CD4-positive, alpha-beta T cell treated with Interleukin-21 for 1 hour (primary cell): ENCODE measurements around the gene NAV1.
"Not testable (repeated sequence)": the region's sequence is repeated elsewhere in the genome, so short reads cannot be mapped to it uniquely, and the experiment has no call there.

Experiments used
- DNase-seq: peaks from one replicate; pipeline ENCODE4 v3.0.0-alpha.2; 2020

The NAV1 gene

GRCh38 chr1:201503397-201504176 is 35.3 kb upstream of the NAV1 start:
- DNase-seq = no peak

GRCh38 chr1:201504179-201504631 is 34.7 kb upstream of the NAV1 start:
- no peak for DNase-seq

GRCh38 chr1:201504799-201505502 is 34.0 kb upstream of the NAV1 start:
- no peak for DNase-seq

GRCh38 chr1:201505503-201505890 is 33.4 kb upstream of the NAV1 start:
- DNase-seq = no peak

DNA sequence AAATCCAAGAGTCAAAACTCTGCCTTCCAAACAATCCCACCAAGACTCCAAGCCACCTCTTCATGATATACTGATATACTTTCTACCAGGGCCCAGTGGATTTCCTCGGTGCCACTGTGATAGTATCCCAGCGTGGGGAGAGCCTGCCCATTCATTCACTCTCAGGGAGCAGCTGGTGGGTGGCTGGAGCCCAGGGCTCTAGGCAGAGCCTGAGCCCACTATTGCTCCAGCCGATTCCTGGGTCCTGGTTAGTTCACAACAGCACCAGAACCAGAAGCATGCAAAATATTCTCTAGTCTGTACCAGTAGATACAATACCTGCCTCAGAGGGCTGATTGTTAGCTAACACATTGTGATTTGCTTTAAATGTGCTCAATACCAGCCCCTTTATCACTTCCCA is 32.8 kb upstream of the NAV1 start:
- DNase-seq = no peak

DNA sequence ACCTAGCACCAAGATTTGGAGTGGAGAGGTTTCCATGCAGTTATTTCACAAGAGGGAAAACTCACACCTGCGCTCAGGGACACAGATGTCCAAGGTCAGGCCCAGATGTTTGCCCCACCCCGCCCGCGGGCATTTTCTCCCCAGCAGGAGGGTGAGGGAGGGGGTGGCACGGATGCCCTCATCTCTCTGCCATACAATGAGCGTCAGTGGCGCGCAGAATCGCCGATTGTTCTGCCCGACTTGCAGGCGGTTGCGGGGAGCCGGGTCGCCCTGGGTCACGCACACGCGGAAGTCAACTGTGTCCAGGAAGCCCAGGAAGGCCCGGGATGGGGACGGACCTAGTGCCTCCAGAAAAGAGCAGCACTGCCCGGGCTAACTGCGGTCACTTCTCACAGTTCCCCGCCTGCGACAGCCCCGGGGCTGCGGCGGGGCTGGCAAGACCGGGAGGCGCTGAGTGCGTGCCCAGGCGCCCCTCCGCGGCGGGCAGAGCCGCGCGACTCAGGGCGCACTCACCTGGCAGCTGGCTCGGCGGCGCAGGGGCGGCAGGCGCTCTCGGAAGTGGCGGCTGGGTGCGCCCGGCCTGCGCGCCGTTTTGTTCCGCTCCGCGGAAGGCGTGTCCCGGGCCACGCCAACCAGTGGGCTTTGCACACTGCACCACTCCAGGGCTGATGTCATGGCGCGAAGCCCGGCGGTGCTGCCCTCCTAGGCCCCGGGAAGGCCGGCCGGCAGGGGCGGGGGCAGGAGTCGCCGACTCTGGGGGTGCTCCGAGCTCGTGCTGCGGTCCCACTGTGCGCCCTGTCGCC is 32.2 kb upstream of the NAV1 start, which contains the start of gene CSRP1:
Gene CSRP1, minus strand, starts transcription at position 567 of the 803 bp plus-strand sequence. CDS start 10,820 bp downstream, outside the sequence.
- DNase-seq = peak; percentile 85

GRCh38 chr1:201507360-201507675 is 31.6 kb upstream of the NAV1 start:
- no peak for DNase-seq

GRCh38 chr1:201508809-201509208 is 30.1 kb upstream of the NAV1 start:
- no peak for DNase-seq

DNA sequence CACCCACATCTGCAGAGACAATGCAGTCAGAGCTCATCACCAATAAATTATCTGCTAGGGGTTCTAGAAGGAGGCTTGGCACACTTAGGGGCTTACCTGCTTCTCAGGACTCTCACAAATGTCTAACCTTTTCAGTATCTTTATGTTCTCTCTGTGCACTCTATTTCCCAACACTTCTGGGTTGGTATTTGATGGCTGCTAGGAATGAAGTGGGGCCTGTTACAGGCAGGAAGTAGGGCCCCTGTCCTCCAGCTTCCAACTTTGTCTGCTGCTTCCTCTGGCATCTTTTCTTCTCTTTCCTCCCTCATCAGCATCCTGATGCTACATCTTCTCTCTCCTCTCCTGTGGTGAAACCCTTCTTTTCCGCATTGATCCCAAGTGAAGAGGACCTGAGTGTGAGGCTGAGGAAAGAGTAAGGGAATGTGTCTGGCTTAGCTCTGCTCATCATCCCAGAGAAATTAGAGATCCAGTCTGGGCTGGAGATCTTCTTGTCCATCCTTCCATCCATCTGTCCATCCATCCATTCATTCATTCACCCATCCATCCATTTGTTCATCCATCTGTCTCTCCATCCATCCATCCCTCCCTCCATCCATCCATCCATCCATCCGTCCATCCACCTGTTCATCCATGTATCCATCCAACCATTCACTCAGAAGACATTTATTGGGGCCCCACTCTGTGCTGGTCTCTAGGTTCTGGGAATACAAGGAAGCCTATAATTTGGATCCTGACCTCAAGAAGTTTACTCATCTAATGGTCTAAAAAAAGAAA is 29.1 kb upstream of the NAV1 start:
- DNase-seq = no peak

DNA sequence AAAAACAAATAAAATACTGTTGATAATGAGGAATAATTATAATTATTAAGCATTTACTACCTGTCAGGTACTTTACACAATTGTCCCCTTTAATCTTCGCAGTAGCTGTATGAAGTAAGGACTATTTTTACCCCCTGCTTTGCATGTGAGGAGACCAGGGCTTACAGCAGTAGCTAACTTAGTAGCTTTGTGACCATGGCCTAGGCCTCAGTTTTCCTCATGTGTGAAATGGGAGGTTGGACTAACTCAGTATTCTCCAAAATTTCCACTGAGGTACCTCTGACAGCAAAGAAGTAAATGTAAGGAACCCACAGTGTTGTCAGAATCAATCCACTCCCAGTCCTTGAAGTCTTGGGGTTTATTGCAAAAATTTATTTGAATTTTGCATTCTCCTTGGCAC is 28.2 kb upstream of the NAV1 start:
- DNase-seq = no peak

DNA sequence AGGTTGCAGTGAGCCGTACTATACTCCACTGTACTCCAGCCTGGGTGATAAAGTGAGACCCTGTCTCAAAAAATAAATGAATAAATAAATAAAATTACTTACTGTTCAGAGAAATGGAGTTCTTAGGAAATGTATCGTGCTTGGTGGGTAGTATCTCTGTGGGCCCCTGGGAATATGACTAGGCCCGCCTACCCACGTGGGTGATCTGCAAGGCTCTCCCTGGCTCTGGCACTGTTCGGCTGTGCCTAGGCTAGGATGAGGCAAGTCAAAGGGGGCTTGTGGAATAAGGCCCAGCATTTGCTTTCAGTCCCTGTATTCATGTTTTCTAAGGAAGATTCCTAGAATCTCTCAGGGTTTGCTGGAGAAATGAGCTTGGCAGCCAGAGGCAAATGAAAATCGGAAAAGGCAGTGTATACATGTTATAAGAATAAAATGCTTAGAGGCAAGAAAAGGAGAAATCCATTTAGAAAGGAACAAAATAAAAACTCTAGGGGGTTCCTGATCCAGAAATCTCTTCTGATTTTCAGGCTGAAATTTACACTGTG is 27.5 kb upstream of the NAV1 start:
- DNase-seq = no peak

DNA sequence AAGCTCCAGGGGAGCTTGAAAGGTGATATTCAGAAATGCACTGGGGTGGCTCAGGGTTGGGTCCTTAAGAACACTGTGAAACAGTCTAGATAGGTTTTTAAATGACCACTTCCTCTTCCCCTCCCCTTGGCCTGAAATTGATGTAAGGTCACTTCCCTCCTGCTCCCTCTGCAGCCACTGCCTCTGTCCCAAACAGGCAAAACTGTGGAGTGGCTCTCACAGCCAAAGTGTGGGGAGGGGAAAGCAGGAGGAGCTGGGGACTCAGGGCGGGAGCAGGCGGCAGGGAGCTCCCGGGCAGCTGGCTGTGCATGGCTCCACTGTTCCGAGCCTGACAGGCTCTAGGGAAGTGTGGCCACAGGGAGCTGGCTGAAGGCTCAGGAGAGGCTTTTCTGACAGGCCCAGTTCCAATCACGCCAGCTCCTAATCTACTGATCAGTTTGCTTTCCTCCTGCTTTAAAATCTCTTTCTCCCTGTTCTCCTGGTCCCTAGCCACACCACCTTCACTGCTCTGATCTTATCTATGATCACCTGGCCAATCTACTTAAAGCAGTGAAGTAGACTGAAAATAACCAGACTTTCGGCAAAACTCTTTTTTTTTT is 26.9 kb upstream of the NAV1 start:
- DNase-seq = no peak

DNA sequence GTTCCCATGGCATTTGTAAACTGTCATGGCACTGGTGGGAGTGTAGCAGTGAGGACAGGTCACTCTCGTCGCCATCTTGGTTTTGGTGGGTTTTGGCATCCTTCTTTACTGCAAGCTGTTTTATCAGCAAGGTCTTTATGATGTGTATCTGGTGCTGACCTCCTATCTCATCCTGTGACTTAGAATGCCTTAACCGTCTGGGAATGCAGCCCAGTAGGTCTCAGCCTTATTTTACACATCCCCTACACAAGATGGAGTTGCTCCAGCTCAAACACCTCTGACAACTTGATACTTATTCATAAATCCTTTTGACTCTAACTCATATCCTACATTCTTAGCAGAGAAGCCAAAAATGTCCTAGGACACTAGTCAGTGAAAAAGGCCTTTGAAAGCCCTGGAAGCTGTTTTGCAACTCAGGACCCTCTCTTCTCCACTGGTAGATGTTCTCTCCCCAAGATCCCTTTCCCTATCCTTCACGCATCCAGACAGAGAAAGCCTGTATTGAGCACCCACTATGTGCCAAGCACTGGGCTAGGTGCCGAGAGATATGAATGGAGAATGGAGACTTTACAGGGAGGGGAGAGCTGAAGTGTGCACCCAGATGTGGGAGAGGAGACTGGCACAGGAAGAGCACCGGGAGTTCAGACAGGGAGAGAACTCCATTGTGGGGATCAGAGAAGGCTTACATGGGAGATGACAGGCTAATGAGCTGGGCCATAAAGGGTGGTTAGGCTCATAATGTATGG is 25.3 kb upstream of the NAV1 start:
- no peak for DNase-seq

DNA sequence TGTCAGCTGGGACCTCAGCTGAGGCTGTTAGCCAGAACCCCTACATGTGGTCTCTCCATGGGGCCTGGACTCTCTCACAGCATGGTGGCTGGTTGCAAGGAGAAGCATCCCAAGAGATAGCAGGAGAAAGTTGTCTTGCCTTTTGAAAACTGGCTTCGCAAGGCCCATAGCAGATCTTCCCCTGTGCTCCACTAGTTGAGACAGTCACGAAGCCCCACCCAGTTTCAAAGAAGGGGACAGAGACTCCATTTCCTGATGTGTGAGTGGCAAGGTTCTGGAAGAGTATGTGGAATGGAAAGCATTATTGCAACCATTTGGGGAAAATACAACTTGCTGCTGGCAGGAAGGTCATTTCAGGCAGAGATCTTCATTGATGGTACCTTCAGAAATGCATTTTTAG is 24.5 kb upstream of the NAV1 start:
- no peak for DNase-seq

GRCh38 chr1:201515062-201515750 is 23.7 kb upstream of the NAV1 start:
- no peak for DNase-seq

DNA sequence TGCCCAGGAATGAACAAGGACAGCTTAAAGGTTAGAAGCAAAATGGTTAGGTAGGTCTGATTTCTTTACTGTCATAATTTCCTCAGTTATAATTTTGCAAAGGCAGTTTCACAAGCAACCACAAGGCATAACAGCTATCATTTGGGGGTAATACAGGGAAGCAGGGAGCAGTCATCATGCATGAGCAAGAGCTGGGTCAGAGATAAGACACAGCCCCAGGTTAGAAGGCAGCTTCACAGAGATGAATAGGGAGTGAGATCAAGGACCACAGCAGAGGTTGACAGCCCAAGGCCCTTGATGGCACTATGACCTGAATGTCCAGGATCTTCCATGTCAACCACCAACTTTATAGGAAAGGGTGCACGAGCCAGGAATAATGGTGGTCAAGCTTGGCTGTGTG is 23.0 kb upstream of the NAV1 start:
- no peak for DNase-seq

- no peak for DNase-seq
Measured at GRCh38 chr1:201516511-201517127, 22.3 kb upstream of the NAV1 start.

DNA sequence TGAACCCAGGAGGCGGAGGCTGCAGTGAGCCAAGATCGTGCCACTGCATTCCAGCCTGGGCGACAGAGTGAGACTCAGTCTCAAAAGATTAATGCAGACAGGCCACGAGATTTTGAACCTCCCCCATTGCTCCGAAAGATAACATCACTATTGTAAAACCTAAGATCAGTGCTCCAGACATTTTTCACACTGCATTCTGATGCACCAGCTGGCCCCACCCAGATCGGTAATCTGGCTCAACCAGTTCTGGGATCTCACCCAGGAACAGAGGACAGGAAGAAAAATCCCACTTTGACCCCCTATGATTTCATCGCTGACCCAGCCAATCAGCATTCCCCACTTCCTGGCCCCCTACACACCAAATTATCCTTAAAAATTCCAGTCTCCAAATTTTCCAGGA is 21.3 kb upstream of the NAV1 start:
- no peak for DNase-seq

DNA sequence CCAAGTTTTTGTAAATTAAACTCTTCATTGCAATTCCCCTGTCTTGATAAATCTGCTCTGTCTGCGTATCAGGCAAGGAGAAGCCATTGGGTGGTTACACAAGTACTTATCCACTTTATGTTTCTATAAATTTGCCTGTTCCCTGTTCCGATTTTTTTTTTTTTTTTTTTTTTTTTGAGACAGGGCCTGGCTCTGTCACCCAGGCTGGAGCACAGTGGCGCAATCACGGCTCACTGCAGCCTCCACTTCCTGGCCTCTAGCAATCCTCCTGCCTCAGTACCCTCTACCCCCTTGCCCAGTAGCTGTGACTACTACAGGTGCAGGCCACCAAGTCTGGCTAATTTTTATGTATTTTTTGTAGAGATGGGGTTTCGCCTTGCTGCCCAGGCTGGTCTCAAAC is 20.9 kb upstream of the NAV1 start:
- DNase-seq = no peak

GRCh38 chr1:201520046-201520575 is 18.8 kb upstream of the NAV1 start:
- DNase-seq = not testable (repeated sequence)
